Breast epithelium (tissue), 3 donors: Measurements from ENCODE around the gene ARHGAP27.

Source experiments
- POLR2A ChIP-seq: fragments of 450-650 bp; IDR thresholded peaks from one replicate; pipeline ENCODE4 v1.6.1; 2016; ENCODE audit warnings: antibody characterized with exemption, mild to moderate bottlenecking, moderate library complexity
- POLR2AphosphoS5 ChIP-seq, 3 donors: sonication (generic); formaldehyde crosslinking; IDR thresholded peaks; one replicate each; pipeline ENCODE4 v1.6.1; 2017; ENCODE audit warnings: antibody characterized with exemption in 3 of 3
- TF ChIP-seq, protein P1 (sequence below), 3 donors: fragments of 450-650 bp; IDR thresholded peaks; one replicate each; pipeline ENCODE4 v1.5.1; 2016 to 2017; ENCODE audit warnings: antibody characterized with exemption in 3 of 3, mild to moderate bottlenecking in 3 of 3, moderate library complexity in 3 of 3

GRCh38 chr17:45366049-45366448, 66.6 kb downstream of the ARHGAP27 start:
- TF ChIP-seq, protein P1, sequence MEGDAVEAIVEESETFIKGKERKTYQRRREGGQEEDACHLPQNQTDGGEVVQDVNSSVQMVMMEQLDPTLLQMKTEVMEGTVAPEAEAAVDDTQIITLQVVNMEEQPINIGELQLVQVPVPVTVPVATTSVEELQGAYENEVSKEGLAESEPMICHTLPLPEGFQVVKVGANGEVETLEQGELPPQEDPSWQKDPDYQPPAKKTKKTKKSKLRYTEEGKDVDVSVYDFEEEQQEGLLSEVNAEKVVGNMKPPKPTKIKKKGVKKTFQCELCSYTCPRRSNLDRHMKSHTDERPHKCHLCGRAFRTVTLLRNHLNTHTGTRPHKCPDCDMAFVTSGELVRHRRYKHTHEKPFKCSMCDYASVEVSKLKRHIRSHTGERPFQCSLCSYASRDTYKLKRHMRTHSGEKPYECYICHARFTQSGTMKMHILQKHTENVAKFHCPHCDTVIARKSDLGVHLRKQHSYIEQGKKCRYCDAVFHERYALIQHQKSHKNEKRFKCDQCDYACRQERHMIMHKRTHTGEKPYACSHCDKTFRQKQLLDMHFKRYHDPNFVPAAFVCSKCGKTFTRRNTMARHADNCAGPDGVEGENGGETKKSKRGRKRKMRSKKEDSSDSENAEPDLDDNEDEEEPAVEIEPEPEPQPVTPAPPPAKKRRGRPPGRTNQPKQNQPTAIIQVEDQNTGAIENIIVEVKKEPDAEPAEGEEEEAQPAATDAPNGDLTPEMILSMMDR (IDR thresholded peaks at IDR 0.05), result no peak
- TF ChIP-seq POLR2A, result no peak
- TF ChIP-seq POLR2AphosphoS5 (IDR thresholded peaks at IDR 0.05), result no peak
